SH-SY5Y (cell line): Measurements from ENCODE around the gene SLC12A5.

Source experiments
- GATA2 ChIP-seq: IDR thresholded peaks from 2 replicates; pipeline ENCODE4 v1.6.1; 2011; ENCODE audit warnings: mild to moderate bottlenecking, low read depth, low read length
- GATA3 ChIP-seq: IDR thresholded peaks from 2 replicates; pipeline ENCODE4 v1.6.1; 2011; ENCODE audit warnings: low read depth, mild to moderate bottlenecking, low read length, moderate library complexity

GRCh38 chr20:46004889-46005473 lies 24.0 kb upstream of the SLC12A5 start:
- TF ChIP-seq GATA3, result no peak
- no peak for TF ChIP-seq GATA2
